ENCODE data around the gene TSPAN9. TPM values are rescaled to one million over a fixed set of nuclear protein-coding genes. Genes with fewer than 3 reads are reported as not detected.

TSPAN9 gene
- total RNA-seq: 11.0 TPM

GRCh38 chr12:3076730-3077571 is at the start of gene TSPAN9:
Gene TSPAN9, plus strand, starts transcription at chr12:3077379. Its CDS starts 123,815 bp downstream, at chr12:3201194.

Small RNA genes within 50 kb of the gene (small RNA-seq; reads per million reads assigned to genes)
- gene AC005912.1 (ENCODE audit: low replicate concordance) (1.5 reads per million, percentile 77 among the genes with 10 or more reads in this experiment), gene RF00017 (ENCODE audit: low replicate concordance) (not detected)

Other genes starting within 250 kb of the TSPAN9 start
- not detected for gene NRIP2, start 242.3 kb upstream of the TSPAN9 start, total RNA-seq
- gene TEX52, start 220.3 kb upstream of the TSPAN9 start, total RNA-seq: not detected
- 3.4 TPM for gene FOXM1, start 200.2 kb upstream of the TSPAN9 start, total RNA-seq
- gene RHNO1, start 200.2 kb upstream of the TSPAN9 start, total RNA-seq: 32.9 TPM
- 17.2 TPM for gene TULP3, start 186.5 kb upstream of the TSPAN9 start, total RNA-seq
- gene TEAD4, start 118.0 kb upstream of the TSPAN9 start, total RNA-seq: not detected